Choroid plexus epithelial cell (primary cell): ENCODE results near the gene IRF2BP1.
A peak's percentile ranks its signal among the peaks of the same experiment; 100 is the strongest.

ENCODE experiments used
- DNase-seq: peaks from one replicate; pipeline ENCODE4 v3.0.0-alpha.2; 2010; ENCODE audit warnings: low read depth
- H3K4me3 ChIP-seq: 2 replicates; pipeline ENCODE4 v1.5.1; 2011; ENCODE audit warnings: low read depth, mild to moderate bottlenecking, control low read depth, low read length, moderate library complexity
- CTCF ChIP-seq: conservative IDR thresholded peaks from 2 replicates; pipeline ENCODE4 v1.5.1; 2011; ENCODE audit warnings: low read depth, mild to moderate bottlenecking, control low read depth, inconsistent platforms, low read length, moderate library complexity

IRF2BP1 gene

GRCh38 chr19:45885556-45886426 is at the start of gene IRF2BP1:
TSS of gene IRF2BP1 (minus strand) at chr19:45886141. CDS start at chr19:45885774, 367 bp downstream.
- no peak for TF ChIP-seq CTCF
- peak within 1 kb of the TSS; percentile 63 for H3K4me3 ChIP-seq
- DNase-seq: peak; percentile 95

GRCh38 chr19:45935267-45935666 is 49.3 kb upstream of the IRF2BP1 start:
- no peak for DNase-seq
- TF ChIP-seq CTCF: no peak
- no peak overlapping the region for H3K4me3 ChIP-seq

- H3K4me3 ChIP-seq: no peak overlapping the region
- no peak for TF ChIP-seq CTCF
- no peak for DNase-seq
These were observed 48.8 kb upstream of the IRF2BP1 start for GRCh38 chr19:45934551-45935230.

- DNase-seq: no peak
- TF ChIP-seq CTCF: no peak
- no peak overlapping the region for H3K4me3 ChIP-seq
These were observed 47.8 kb upstream of the IRF2BP1 start for GRCh38 chr19:45933759-45934158.

GRCh38 chr19:45931055-45931454 is 45.1 kb upstream of the IRF2BP1 start:
- H3K4me3 ChIP-seq: no peak overlapping the region
- DNase-seq: no peak
- TF ChIP-seq CTCF: peak; percentile 8

- no peak overlapping the region for H3K4me3 ChIP-seq
- no peak for TF ChIP-seq CTCF
- DNase-seq: no peak
These were observed 43.3 kb upstream of the IRF2BP1 start for GRCh38 chr19:45929247-45929646.
